Neuronal stem cell (in vitro differentiated cells): ENCODE data around the gene SIDT1.

Experiments
- DNase-seq: peaks from one replicate; pipeline ENCODE4 v3.0.0-alpha.2; 2013; ENCODE audit warnings: low spot score
- H2AFZ ChIP-seq: one replicate; pipeline ENCODE4 v1.6.1; 2013; ENCODE audit warnings: mild to moderate bottlenecking, low read length, inconsistent platforms
- H2AK5ac ChIP-seq: 2 replicates; pipeline ENCODE4 v1.6.1; 2013; ENCODE audit warnings: low read depth, mild to moderate bottlenecking, inconsistent platforms, low read length, moderate library complexity, mixed read lengths
- H2BK120ac ChIP-seq: 2 replicates; pipeline ENCODE4 v1.6.1; 2013; ENCODE audit warnings: low read depth, mild to moderate bottlenecking, inconsistent platforms, low read length, moderate library complexity, mixed read lengths
- H2BK12ac ChIP-seq: one replicate; pipeline ENCODE4 v1.6.1; 2013; ENCODE audit warnings: low read length, inconsistent platforms
- H2BK15ac ChIP-seq: 2 replicates; pipeline ENCODE4 v1.6.1; 2013; ENCODE audit warnings: mild to moderate bottlenecking, low read length, inconsistent platforms, mixed read lengths
- H2BK5ac ChIP-seq: one replicate; pipeline ENCODE4 v1.6.1; 2013; ENCODE audit warnings: inconsistent platforms, mild to moderate bottlenecking, low read length, moderate library complexity
- H3K14ac ChIP-seq: one replicate; pipeline ENCODE4 v1.6.1; 2013; ENCODE audit warnings: low read length, inconsistent platforms
- H3K18ac ChIP-seq: 2 replicates; pipeline ENCODE4 v1.6.1; 2013; ENCODE audit warnings: low read length, inconsistent platforms
- H3K23ac ChIP-seq: 2 replicates; pipeline ENCODE4 v1.6.1; 2013; ENCODE audit warnings: low read depth, mild to moderate bottlenecking, mixed read lengths, low read length, inconsistent platforms; ENCODE audit not compliant: poor library complexity
- H3K27ac ChIP-seq: replicated peaks from 3 replicates; pipeline ENCODE4 v1.5.1; 2013; ENCODE audit warnings: low read length, inconsistent platforms
- H3K27me3 ChIP-seq, 3 experiments: 2 replicates each; pipeline ENCODE4 v1.6.1; 2013; ENCODE audit warnings: low read length in 3 of 3, mild to moderate bottlenecking in 2 of 3, inconsistent platforms in 1 of 3, low read depth in 1 of 3, mixed read lengths in 1 of 3, moderate library complexity in 1 of 3; ENCODE audit not compliant: control insufficient read depth in 3 of 3, insufficient read depth in 3 of 3
- H3K36me3 ChIP-seq, 2 donors: replicated peaks in 1 of 2; 2 replicates each; pipeline ENCODE4 v1.6.1; 2013; ENCODE audit warnings: low read length in 2 of 2; ENCODE audit not compliant: control insufficient read depth in 2 of 2, insufficient read depth in 2 of 2
- H3K4ac ChIP-seq: 2 replicates; pipeline ENCODE4 v1.6.1; 2013; ENCODE audit warnings: inconsistent platforms, mild to moderate bottlenecking, low read length, moderate library complexity
- H3K4me1 ChIP-seq, 2 donors: 1 replicate in 1 of 2; 2 replicates in 1 of 2; pipeline ENCODE4 v1.6.1; 2013; ENCODE audit warnings: low read length in 2 of 2, low read depth in 1 of 2; ENCODE audit not compliant: control insufficient read depth in 2 of 2, insufficient read depth in 1 of 2
- H3K4me2 ChIP-seq: one replicate; pipeline ENCODE4 v1.6.1; 2013; ENCODE audit warnings: mild to moderate bottlenecking, low read length, inconsistent platforms; ENCODE audit not compliant: insufficient read depth, poor library complexity, severe bottlenecking
- H3K4me3 ChIP-seq, 2 donors: 2 replicates each; pipeline ENCODE4 v1.5.1; 2013; ENCODE audit warnings: low read length in 2 of 2, mild to moderate bottlenecking in 2 of 2, inconsistent platforms in 1 of 2, moderate library complexity in 1 of 2
- H3K79me1 ChIP-seq: one replicate; pipeline ENCODE4 v1.6.1; 2013; ENCODE audit warnings: low read depth, mild to moderate bottlenecking, inconsistent platforms, low read length, moderate library complexity
- H3K9ac ChIP-seq: one replicate; pipeline ENCODE4 v1.6.1; 2013; ENCODE audit warnings: mild to moderate bottlenecking, low read depth, low read length, inconsistent platforms; ENCODE audit not compliant: poor library complexity
- H3K9me3 ChIP-seq, 2 donors: replicated peaks in 1 of 2; 2 replicates each; pipeline versions ENCODE3 to v1.6.1; 2013; ENCODE audit warnings: low read length in 2 of 2, mild to moderate bottlenecking in 2 of 2, inconsistent platforms in 1 of 2, low read depth in 1 of 2, mixed read lengths in 1 of 2, moderate library complexity in 1 of 2; ENCODE audit not compliant: control insufficient read depth in 2 of 2, insufficient read depth in 1 of 2
- H4K8ac ChIP-seq: one replicate; pipeline ENCODE4 v1.6.1; 2013; ENCODE audit warnings: low read depth, mild to moderate bottlenecking, inconsistent platforms, low read length, moderate library complexity
- H4K91ac ChIP-seq: one replicate; pipeline ENCODE4 v1.6.1; 2013; ENCODE audit warnings: low read length, low read depth, mild to moderate bottlenecking, inconsistent platforms; ENCODE audit not compliant: poor library complexity
- WGBS, 2 donors: extraction: QIAGEN DNeasy Blood & Tissue Kit; methylation state at CpG; one replicate each; pipeline ENCODE4 v1.1.7; 2013; ENCODE audit warnings: missing lambda C conversion rate in 2 of 2, mixed read lengths in 1 of 2; ENCODE audit not compliant: insufficient read length in 2 of 2, insufficient replicate concordance in 1 of 2; ENCODE audit errors: extremely low coverage in 2 of 2; 5-methylcytosine and 5-hydroxymethylcytosine counted together

Gene SIDT1

DNA sequence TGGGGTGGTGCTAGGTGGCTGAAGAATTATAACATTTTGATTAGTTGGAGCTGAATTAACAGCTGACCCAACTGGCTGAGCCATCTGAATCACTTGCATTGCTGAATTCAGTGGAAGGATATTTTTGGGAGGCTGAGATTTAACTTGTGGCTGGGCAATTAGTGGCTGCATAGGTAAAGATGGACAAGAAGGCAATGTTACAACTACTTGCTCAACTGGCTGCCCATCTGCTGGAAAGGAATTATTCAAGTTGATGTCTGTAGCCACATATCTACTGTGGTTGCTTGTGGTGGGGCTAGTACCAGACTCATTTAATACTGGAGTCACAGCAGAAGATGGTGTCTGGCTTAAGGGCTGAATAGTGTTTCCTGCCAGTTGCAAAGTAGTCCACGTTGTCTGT is 127.6 kb downstream of the SIDT1 start:
- H3K23ac ChIP-seq = no peak overlapping the region
- no peak overlapping the region for H2BK12ac ChIP-seq
- H3K79me1 ChIP-seq = no peaks in the 10 kb centered on the region
- no peak overlapping the region for H2AFZ ChIP-seq
- peaks cover 20 to 86% of the 10 kb centered on the region in 2 donors for H3K36me3 ChIP-seq
- no peak overlapping the region for H2BK120ac ChIP-seq
- H2AK5ac ChIP-seq = no peak overlapping the region
- H3K4me3 ChIP-seq = no peak overlapping the region
- no peak overlapping the region for H3K27ac ChIP-seq
- no peak overlapping the region for H3K18ac ChIP-seq
- H2BK5ac ChIP-seq = no peak overlapping the region
- H3K27me3 ChIP-seq = no peaks in the 10 kb centered on the region
- no peak overlapping the region for H3K4me2 ChIP-seq
- no peak overlapping the region for H3K14ac ChIP-seq
- no CpG with 5 or more reads among the region's 1 CpG for WGBS, 2 donors
- H3K9me3 ChIP-seq = no peaks in the 10 kb centered on the region
- no peak overlapping the region for H4K91ac ChIP-seq
- H3K9ac ChIP-seq = no peak overlapping the region
- H2BK15ac ChIP-seq = no peak overlapping the region
- H4K8ac ChIP-seq = no peak overlapping the region
- H3K4ac ChIP-seq = no peak overlapping the region
- no peak for DNase-seq
- H3K4me1 ChIP-seq = no peaks in the 10 kb centered on the region

- Histone ChIP-seq H3K4me1 (no peaks in the 10 kb centered on the region), H3K18ac (no peak overlapping the region), H3K36me3 (peaks cover 19 to 83% of the 10 kb centered on the region in 2 donors), H3K79me1 (no peaks in the 10 kb centered on the region), H2AK5ac (no peak overlapping the region), H3K4me2 (no peak overlapping the region), H2BK12ac (no peak overlapping the region), H3K4me3 (no peak overlapping the region), H2BK5ac (no peak overlapping the region), H2BK15ac (no peak overlapping the region), H3K9me3 (no peaks in the 10 kb centered on the region), H2AFZ (no peak overlapping the region), H3K4ac (no peak overlapping the region), H3K14ac (no peak overlapping the region), H2BK120ac (no peak overlapping the region), H4K91ac (no peak overlapping the region), H3K27me3 (no peaks in the 10 kb centered on the region), H3K27ac (no peak overlapping the region), H3K23ac (no peak overlapping the region), H3K9ac (no peak overlapping the region), H4K8ac (no peak overlapping the region)
- no CpG with 5 or more reads among the region's 2 CpGs for WGBS, 2 donors
- DNase-seq = no peak
These were observed 128.1 kb downstream of the SIDT1 start for GRCh38 chr3:113660458-113660857.

- Histone ChIP-seq H2AFZ (no peak overlapping the region), H4K91ac (no peak overlapping the region), H2BK5ac (no peak overlapping the region), H3K27me3 (no peaks in the 10 kb centered on the region), H2AK5ac (no peak overlapping the region), H3K4me2 (no peak overlapping the region), H3K18ac (no peak overlapping the region), H3K4me3 (no peak overlapping the region), H3K9ac (no peak overlapping the region), H3K79me1 (no peaks in the 10 kb centered on the region), H3K14ac (no peak overlapping the region), H2BK12ac (no peak overlapping the region), H3K27ac (no peak overlapping the region), H4K8ac (no peak overlapping the region), H2BK15ac (no peak overlapping the region), H3K9me3 (no peaks in the 10 kb centered on the region), H3K4me1 (no peaks in the 10 kb centered on the region), H3K4ac (no peak overlapping the region), H3K23ac (no peak overlapping the region), H2BK120ac (no peak overlapping the region), H3K36me3 (peaks cover 17 to 78% of the 10 kb centered on the region in 2 donors)
- WGBS, 2 donors = no CpG with 5 or more reads among the region's 4 CpGs
- no peak for DNase-seq
These were observed 128.5 kb downstream of the SIDT1 start for GRCh38 chr3:113660896-113661295.

DNA sequence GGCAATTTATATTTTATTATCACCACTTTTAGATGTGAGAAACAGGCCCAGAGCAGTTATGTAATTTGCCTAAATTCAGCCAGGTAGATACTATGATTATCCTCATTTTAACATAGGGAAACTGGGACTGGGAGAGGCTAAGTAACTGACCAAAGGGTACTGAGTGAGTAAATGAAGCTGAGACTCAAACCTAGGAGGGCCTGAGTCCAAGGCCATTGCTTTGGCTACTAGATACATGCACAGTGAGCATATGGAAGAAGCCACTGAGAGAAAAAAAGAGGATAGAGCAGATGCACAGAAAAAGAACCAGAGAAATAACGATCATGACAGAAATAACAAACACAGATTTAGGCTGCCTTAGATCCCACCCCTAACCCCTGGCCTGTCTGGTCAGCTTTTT is 130.5 kb downstream of the SIDT1 start:
- no CpG with 5 or more reads among the region's 1 CpG for WGBS, 2 donors
- Histone ChIP-seq H2BK120ac (no peak overlapping the region), H3K4me3 (no peak overlapping the region), H3K27me3 (no peaks in the 10 kb centered on the region), H4K8ac (no peak overlapping the region), H2AFZ (no peak overlapping the region), H3K18ac (no peak overlapping the region), H3K14ac (no peak overlapping the region), H3K36me3 (peaks cover 15 to 59% of the 10 kb centered on the region in 2 donors), H3K23ac (no peak overlapping the region), H2BK12ac (no peak overlapping the region), H2BK5ac (no peak overlapping the region), H3K79me1 (no peaks in the 10 kb centered on the region), H3K9ac (no peak overlapping the region), H3K4me1 (peaks cover 0 to under 1% of the 10 kb centered on the region in 2 donors), H3K4me2 (no peak overlapping the region), H2AK5ac (no peak overlapping the region), H2BK15ac (no peak overlapping the region), H3K9me3 (no peaks in the 10 kb centered on the region), H4K91ac (no peak overlapping the region), H3K4ac (no peak overlapping the region), H3K27ac (no peak overlapping the region)
- DNase-seq = no peak
